C4-2B (cell line): ENCODE data around the gene UNC79.
"Not testable (repeated sequence)": the region's sequence is repeated elsewhere in the genome, so short reads cannot be mapped to it uniquely, and the experiment has no call there.

ENCODE experiments used
- H3K27ac ChIP-seq: fragments of 450-650 bp; 2 replicates; pipeline ENCODE4 v1.5.1; 2017
- CTCF ChIP-seq: fragments of 450-650 bp; conservative IDR thresholded peaks from 2 replicates; pipeline ENCODE4 v1.5.1; 2017; ENCODE audit warnings: mild to moderate bottlenecking
- ZFX ChIP-seq: fragments of 450-650 bp; IDR thresholded peaks from 2 replicates; pipeline ENCODE4 v1.6.1; 2017

UNC79 gene

GRCh38 chr14:93464271-93464670, 33.5 kb downstream of the UNC79 start:
- no peak overlapping the region for H3K27ac ChIP-seq
- TF ChIP-seq CTCF: no peak
- no peak for TF ChIP-seq ZFX

- TF ChIP-seq CTCF (no peak), ZFX (no peak)
- H3K27ac ChIP-seq: no peak overlapping the region
Measured at GRCh38 chr14:93475471-93475870, 44.7 kb downstream of the UNC79 start.

- TF ChIP-seq ZFX: no peak
- no peak; the same call in 1 of the 2 replicates for TF ChIP-seq CTCF
- H3K27ac ChIP-seq: no peak overlapping the region
Measured at GRCh38 chr14:93476305-93476704, 45.6 kb downstream of the UNC79 start.

- H3K27ac ChIP-seq: not testable (repeated sequence)
Measured at GRCh38 chr14:93479074-93479473, 48.3 kb downstream of the UNC79 start.

GRCh38 chr14:93480867-93481266, 50.1 kb downstream of the UNC79 start:
- TF ChIP-seq ZFX (no peak), CTCF (no peak)
- no peak overlapping the region for H3K27ac ChIP-seq

- TF ChIP-seq ZFX (no peak), CTCF (no peak)
- no peak overlapping the region for H3K27ac ChIP-seq
Measured at GRCh38 chr14:93481758-93482157, 51.0 kb downstream of the UNC79 start.

- no peak for TF ChIP-seq ZFX
- TF ChIP-seq CTCF: no peak
- no peak overlapping the region for H3K27ac ChIP-seq
Measured at GRCh38 chr14:93490001-93490400, 59.3 kb downstream of the UNC79 start.

- TF ChIP-seq CTCF (no peak), ZFX (no peak)
- no peak overlapping the region for H3K27ac ChIP-seq
Measured at GRCh38 chr14:93493054-93493453, 62.3 kb downstream of the UNC79 start.

GRCh38 chr14:93493622-93494021, 62.9 kb downstream of the UNC79 start:
- not testable (repeated sequence) for H3K27ac ChIP-seq
